Right lobe of liver (tissue), 4 donors: Measurements from ENCODE around the gene NPNT.

Experiments
- CTCF ChIP-seq, 4 donors: fragments of 200-600 bp in 3 of 4; fragments of 450-650 bp in 1 of 4; IDR thresholded peaks; one replicate each; pipeline versions ENCODE4 v1.5.1 to v1.8.0; 2016 to 2022; ENCODE audit warnings: antibody characterized with exemption in 4 of 4, mild to moderate bottlenecking in 2 of 4
- POLR2A ChIP-seq: fragments of 450-650 bp; IDR thresholded peaks from one replicate; pipeline ENCODE4 v1.6.1; 2017; ENCODE audit warnings: antibody characterized with exemption, mild to moderate bottlenecking
- donor health status: DM: no; HTN: no; CAD: no.
- donor health status: DM: no; HTN: no; CAD: no.
- donor health status: DM: no; HTN: yes; CAD: no.

GRCh38 chr4:105917171-105917685 is 22.0 kb downstream of the NPNT start:
- TF ChIP-seq CTCF (IDR thresholded peaks at IDR 0.05) (no peak), POLR2A (no peak)
